Sigmoid colon (tissue), 7 donors: ENCODE results near the gene CDT1. TPM values are rescaled to one million over a fixed set of nuclear protein-coding genes. Genes with fewer than 3 reads are reported as not detected.

ENCODE experiments used
- DNase-seq: peaks from one replicate; pipeline ENCODE4 v3.0.0-alpha.2; 2019
- H3K27ac ChIP-seq, 4 donors: fragments of 200-600 bp; sonication (generic); one replicate each; pipeline ENCODE4 v1.5.1; 2016 to 2019; ENCODE audit warnings: mild to moderate bottlenecking in 1 of 4
- H3K27me3 ChIP-seq, 3 donors: fragments of 200-600 bp; sonication (generic); one replicate each; pipeline ENCODE4 v1.5.1; 2019; ENCODE audit warnings: mild to moderate bottlenecking in 1 of 3
- H3K36me3 ChIP-seq, 4 donors: fragments of 200-600 bp; sonication (generic); one replicate each; pipeline ENCODE4 v1.5.1; 2016 to 2019
- H3K4me1 ChIP-seq, 4 donors: fragments of 200-600 bp; sonication (generic); one replicate each; pipeline ENCODE4 v1.5.1; 2017 to 2019
- H3K4me3 ChIP-seq, 4 donors: fragments of 200-600 bp; sonication (generic); one replicate each; pipeline ENCODE4 v1.5.1; 2017 to 2019; ENCODE audit warnings: mild to moderate bottlenecking in 2 of 4, moderate library complexity in 1 of 4
- H3K9me3 ChIP-seq, 4 donors: fragments of 200-600 bp in 3 of 4; sonication (generic) in 3 of 4; one replicate each; pipeline versions ENCODE4 v1.5.1 to v1.6.1; 2013 to 2019
- CTCF ChIP-seq, 4 experiments: fragments of 450-650 bp in 3 of 4; fragments of 200-600 bp in 1 of 4; IDR thresholded peaks; one replicate each; pipeline ENCODE4 v1.5.1; 2016 to 2019; ENCODE audit warnings: antibody characterized with exemption in 4 of 4, mild to moderate bottlenecking in 3 of 4, moderate library complexity in 2 of 4
- EP300 ChIP-seq, 4 donors: sonication (generic); formaldehyde crosslinking; IDR thresholded peaks; one replicate each; pipeline ENCODE4 v1.6.1; 2017; ENCODE audit warnings: antibody characterized with exemption in 4 of 4
- POLR2A ChIP-seq, 2 donors: fragments of 450-650 bp; IDR thresholded peaks; one replicate each; pipeline ENCODE4 v1.6.1; 2016; ENCODE audit warnings: antibody characterized with exemption in 2 of 2, mild to moderate bottlenecking in 2 of 2, moderate library complexity in 2 of 2
- POLR2AphosphoS5 ChIP-seq, 4 donors: sonication (generic); formaldehyde crosslinking; IDR thresholded peaks; one replicate each; pipeline ENCODE4 v1.6.1; 2017; ENCODE audit warnings: antibody characterized with exemption in 4 of 4
- WGBS, 2 donors: extraction: QIAGEN DNeasy Blood & Tissue Kit; methylation state at CpG; one replicate each; pipeline ENCODE4 v1.1.7; 2013; 5-methylcytosine and 5-hydroxymethylcytosine counted together
- intact Hi-C: fragments of 100-400 bp; cut with DNase I; formaldehyde crosslinking; loops from one replicate; pipeline ENCODE4 v1.15.1; 2023
- polyA plus RNA-seq, 3 donors: library from polyadenylated mRNA; stranded (reverse); fragments of 200-250 nt; gene quantifications; one replicate each; pipeline ENCODE4 v1.2.3, GENCODE V29; 2013
- total RNA-seq, 4 donors: library from RNA; depleted of rRNA; stranded (reverse); fragments of >200 nt; gene quantifications; one replicate each; pipeline ENCODE4 v1.1.0, GENCODE V29; 2016
- donor health status: healthy with polysubstance abuse.
- donor health status: Bipolar disorder and iron deficiency.
- donor health status: healthy.

Gene CDT1
- total and polyA plus RNA-seq, 7 donors, result 0.71 to 17.4 (median 3.3) TPM; not detected in 1

GRCh38 chr16:88826070-88826840 lies 22.7 kb downstream of the CDT1 start:
- TF ChIP-seq CTCF (IDR thresholded peaks at IDR 0.05), result no peak
- no peak for TF ChIP-seq POLR2A (IDR thresholded peaks at IDR 0.05)
- no peak for TF ChIP-seq POLR2AphosphoS5 (IDR thresholded peaks at IDR 0.05)
- no peak for TF ChIP-seq EP300 (IDR thresholded peaks at IDR 0.05)
- no peaks in the 10 kb centered on the region for H3K9me3 ChIP-seq
- peaks cover 6 to 71% (median 14%) of the 10 kb centered on the region in 4 donors for H3K36me3 ChIP-seq
- 56 to 85% methylated on average over 26 of the region's 26 CpGs for WGBS, 2 donors
- H3K27me3 ChIP-seq, result no peaks in the 10 kb centered on the region
- H3K27ac ChIP-seq, result no peak overlapping the region
- no peaks in the 10 kb centered on the region for H3K4me1 ChIP-seq
- DNase-seq, result no peak
- no peak overlapping the region for H3K4me3 ChIP-seq
- intact Hi-C loops, result no loop called here

GRCh38 chr16:88827727-88828126 lies 24.1 kb downstream of the CDT1 start:
- DNase-seq, result no peak
- no peak overlapping the region for H3K27ac ChIP-seq
- H3K9me3 ChIP-seq, result no peaks in the 10 kb centered on the region
- no peaks in the 10 kb centered on the region for H3K27me3 ChIP-seq
- no peak overlapping the region for H3K4me3 ChIP-seq
- H3K4me1 ChIP-seq, result no peaks in the 10 kb centered on the region
- no peak for TF ChIP-seq POLR2AphosphoS5 (IDR thresholded peaks at IDR 0.05)
- no peak for TF ChIP-seq CTCF (IDR thresholded peaks at IDR 0.05)
- TF ChIP-seq POLR2A (IDR thresholded peaks at IDR 0.05), result no peak
- no peak for TF ChIP-seq EP300 (IDR thresholded peaks at IDR 0.05)
- 95% methylated on average over 21 of the region's 21 CpGs for WGBS, 2 donors
- peaks cover 0 to 56% (median 7%) of the 10 kb centered on the region in 4 donors for H3K36me3 ChIP-seq
- intact Hi-C loops, result no loop called here

GRCh38 chr16:88828711-88829110 lies 25.1 kb downstream of the CDT1 start:
- H3K4me3 ChIP-seq, result no peak overlapping the region
- TF ChIP-seq POLR2A (IDR thresholded peaks at IDR 0.05), result no peak
- no peak for TF ChIP-seq EP300 (IDR thresholded peaks at IDR 0.05)
- TF ChIP-seq POLR2AphosphoS5 (IDR thresholded peaks at IDR 0.05), result no peak
- TF ChIP-seq CTCF (IDR thresholded peaks at IDR 0.05), result no peak
- intact Hi-C loops, result no loop called here
- no peaks in the 10 kb centered on the region for H3K9me3 ChIP-seq
- no peak overlapping the region for H3K27ac ChIP-seq
- 90 to 93% methylated on average over 24 of the region's 24 CpGs for WGBS, 2 donors
- H3K27me3 ChIP-seq, result no peaks in the 10 kb centered on the region
- H3K36me3 ChIP-seq, result peaks cover 0 to 51% (median 7%) of the 10 kb centered on the region in 4 donors
- H3K4me1 ChIP-seq, result no peaks in the 10 kb centered on the region
- DNase-seq, result no peak

GRCh38 chr16:88830258-88830657 lies 26.7 kb downstream of the CDT1 start:
- H3K27ac ChIP-seq, result peak overlapping the region in 2 of 4 donors; percentile 5 to 57
- H3K27me3 ChIP-seq, result no peaks in the 10 kb centered on the region
- H3K9me3 ChIP-seq, result no peaks in the 10 kb centered on the region
- H3K4me1 ChIP-seq, result no peaks in the 10 kb centered on the region
- peak; percentile 89 for DNase-seq
- WGBS, 2 donors, result 77 to 81% methylated on average over 11 of the region's 11 CpGs
- H3K4me3 ChIP-seq, result no peak overlapping the region
- TF ChIP-seq CTCF (IDR thresholded peaks at IDR 0.05) (no peak), EP300 (IDR thresholded peaks at IDR 0.05) (peak in 1 of 4 donors; percentile 41), POLR2A (IDR thresholded peaks at IDR 0.05) (no peak), POLR2AphosphoS5 (IDR thresholded peaks at IDR 0.05) (peak; percentile 44 to 81 (median 60))
- peaks cover 0 to 46% (median 5%) of the 10 kb centered on the region in 4 donors for H3K36me3 ChIP-seq
- intact Hi-C loops, result no loop called here
